ENCODE measurements around the gene B4GALT1.

GRCh38 chr9:33112094-33112493 is 55.0 kb downstream of the B4GALT1 start:
- TF ChIP-seq POLR2A (IDR thresholded peaks at IDR 0.05) (no peak), CTCF (IDR thresholded peaks at IDR 0.05) (no peak)
